NCI-H2029 (cell line): ENCODE data around the gene LHFPL2.

Experiments
- DNase-seq: peaks from one replicate; lab custom pipeline; 2025; lab: John Stamatoyannopoulos, UW

The LHFPL2 gene

DNA sequence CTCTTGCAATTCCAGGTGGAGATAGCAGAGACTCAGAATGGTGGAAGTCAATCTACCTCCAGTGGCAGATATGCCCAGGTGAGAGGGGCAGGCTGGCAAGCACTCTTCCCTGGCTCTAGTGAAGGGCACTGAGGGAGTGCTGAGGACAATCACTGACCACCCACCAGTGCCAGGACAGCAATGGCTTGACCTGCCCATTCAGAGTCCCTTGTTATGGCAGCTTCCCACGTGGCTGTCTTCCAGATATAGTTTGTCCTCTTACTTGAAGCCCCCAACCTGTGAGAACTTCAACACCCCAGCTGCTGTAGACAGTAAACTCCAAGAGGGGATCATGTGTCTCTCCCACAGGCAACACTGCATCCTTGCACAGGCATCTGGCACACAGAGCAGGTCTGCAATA lies 104.7 kb downstream of the LHFPL2 start:
- DNase-seq: no peak

DNA sequence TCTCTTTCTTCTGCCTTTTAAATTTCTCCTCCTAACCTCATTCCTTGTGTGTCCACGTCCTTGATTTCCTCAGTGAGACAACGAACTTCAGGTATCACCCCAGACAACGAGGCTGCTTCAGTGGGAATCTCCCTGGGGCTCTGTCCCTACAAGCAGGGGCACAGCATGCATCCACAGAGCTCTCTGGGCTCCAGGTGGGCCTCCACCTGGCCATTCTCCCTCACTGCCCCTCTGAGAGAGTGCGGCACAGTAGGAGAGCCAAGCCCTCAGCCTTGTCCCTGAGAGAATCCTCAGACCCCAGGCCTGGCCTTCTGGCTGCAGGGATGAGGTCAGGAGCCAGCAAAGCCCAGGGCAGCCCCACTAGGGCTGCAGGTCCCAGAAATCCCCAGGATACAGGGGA lies 105.3 kb downstream of the LHFPL2 start:
- no peak for DNase-seq

DNA sequence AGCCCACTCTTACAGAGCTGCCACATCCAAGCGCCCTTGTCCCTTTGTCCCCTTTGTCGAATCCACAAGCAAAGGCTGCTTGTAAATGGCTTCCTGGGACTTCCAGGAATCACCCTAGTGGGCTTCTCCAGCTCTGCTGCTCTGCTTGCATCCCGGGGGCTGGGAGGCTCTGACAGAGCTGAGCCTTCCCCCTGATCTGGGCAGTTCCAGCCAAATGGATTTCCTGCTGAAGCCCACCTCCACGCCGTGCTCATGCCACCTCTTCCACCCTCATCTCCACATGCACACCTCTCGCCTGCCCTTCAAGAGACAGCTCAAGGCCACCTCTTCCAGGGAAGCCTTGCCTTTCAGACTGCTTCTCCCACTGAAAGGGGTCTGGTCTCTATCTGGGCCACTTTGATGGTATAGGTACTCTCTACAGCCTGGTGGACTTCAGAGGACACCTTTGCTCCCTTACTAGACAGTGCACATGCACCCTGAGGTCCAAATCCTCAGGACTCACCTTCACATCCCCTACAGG lies 106.2 kb downstream of the LHFPL2 start:
- DNase-seq: no peak

- no peak for DNase-seq
Measured at GRCh38 chr5:78541086-78541654, 107.4 kb downstream of the LHFPL2 start.

GRCh38 chr5:78540335-78541085 lies 108.1 kb downstream of the LHFPL2 start:
- DNase-seq: no peak

- peak; percentile 41 for DNase-seq
Measured at GRCh38 chr5:78538240-78538850, 110.2 kb downstream of the LHFPL2 start.

GRCh38 chr5:78537821-78538220 lies 110.8 kb downstream of the LHFPL2 start:
- DNase-seq: peak; percentile 28

GRCh38 chr5:78537411-78537810 lies 111.2 kb downstream of the LHFPL2 start:
- DNase-seq: no peak

DNA sequence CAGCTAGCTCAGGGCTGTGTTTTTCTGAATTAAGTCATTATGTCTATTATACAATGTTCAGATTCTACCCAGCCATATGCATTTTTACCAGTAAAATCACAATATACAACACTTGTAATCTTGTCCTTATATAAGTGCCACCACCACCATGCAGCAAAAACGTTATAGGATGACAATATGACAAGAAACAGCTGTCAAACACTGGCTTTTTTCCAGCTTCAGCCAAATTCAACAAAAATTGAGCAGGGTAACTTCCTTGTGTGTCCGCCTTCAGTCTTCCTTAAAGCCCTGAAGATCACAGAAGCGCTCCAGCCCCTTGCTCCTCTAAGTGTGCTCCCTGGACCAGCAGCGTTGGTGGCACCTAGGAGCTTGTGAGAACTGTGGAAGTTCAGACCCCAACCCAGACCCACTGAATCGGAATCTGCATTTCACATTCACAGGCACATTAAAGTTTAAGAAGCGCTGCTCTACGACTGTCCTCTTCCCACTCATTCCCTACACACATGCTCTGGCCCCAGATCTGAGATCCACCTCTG lies 111.8 kb downstream of the LHFPL2 start:
- no peak for DNase-seq

GRCh38 chr5:78534905-78535200 lies 113.7 kb downstream of the LHFPL2 start:
- no peak for DNase-seq

GRCh38 chr5:78534148-78534904 lies 114.2 kb downstream of the LHFPL2 start:
- DNase-seq: no peak

- DNase-seq: no peak
Measured at GRCh38 chr5:78533356-78533755, 115.2 kb downstream of the LHFPL2 start.

DNA sequence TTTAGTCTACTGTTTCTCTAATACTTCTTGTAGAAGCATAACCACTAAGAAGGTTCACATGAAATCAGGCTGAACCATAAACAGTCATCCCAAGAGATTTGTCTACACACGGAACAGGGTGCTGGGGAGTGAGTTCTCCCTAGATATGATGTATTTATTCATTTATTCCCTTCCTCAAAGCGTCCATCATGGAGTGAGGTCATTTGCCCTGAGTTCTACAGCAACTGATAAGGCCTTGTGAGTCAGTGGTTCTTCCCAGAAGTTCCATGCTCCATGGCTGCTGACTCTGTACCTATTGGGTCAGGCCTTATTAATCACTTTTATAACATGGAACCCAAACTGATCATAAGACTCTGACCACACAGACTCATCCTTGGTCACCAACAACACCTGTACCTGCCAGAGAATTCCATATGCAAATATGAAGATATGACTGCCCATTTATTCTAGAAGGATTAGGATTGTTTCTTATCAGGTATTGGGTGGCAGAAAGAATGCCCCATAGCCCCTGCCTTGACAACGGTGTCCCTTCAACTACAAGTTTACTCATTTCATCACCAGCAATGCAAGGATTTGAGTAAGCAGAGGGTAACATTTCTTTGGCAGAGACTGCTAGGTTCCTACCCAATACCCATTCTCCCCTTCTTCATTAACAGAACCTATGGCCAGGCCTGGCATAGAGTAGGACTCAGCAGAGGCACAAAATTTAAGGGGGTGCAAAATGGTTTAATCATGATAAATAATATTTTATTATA lies 118.1 kb downstream of the LHFPL2 start:
- DNase-seq: no peak

DNA sequence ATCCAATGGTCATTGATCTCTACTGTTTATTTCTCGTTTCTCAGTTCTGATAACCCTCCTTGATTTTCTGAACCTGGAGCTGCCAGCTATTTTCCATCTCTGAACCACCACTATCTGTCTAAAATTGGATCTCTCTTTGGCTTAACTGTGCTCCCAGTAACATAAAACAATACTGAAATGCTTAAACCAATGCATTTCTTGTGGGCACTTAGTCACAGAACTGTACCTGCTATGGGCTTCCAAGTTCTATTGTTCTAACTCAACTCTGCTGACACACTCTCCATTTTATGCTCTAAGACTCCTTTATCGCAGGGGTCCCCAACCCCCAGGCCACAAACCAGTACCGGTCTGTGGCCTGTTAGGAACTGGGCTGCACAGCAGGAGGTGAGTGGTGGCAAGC lies 120.6 kb downstream of the LHFPL2 start:
- DNase-seq: no peak

- DNase-seq: no peak
Measured at GRCh38 chr5:78527054-78527859, 121.3 kb downstream of the LHFPL2 start.

DNA sequence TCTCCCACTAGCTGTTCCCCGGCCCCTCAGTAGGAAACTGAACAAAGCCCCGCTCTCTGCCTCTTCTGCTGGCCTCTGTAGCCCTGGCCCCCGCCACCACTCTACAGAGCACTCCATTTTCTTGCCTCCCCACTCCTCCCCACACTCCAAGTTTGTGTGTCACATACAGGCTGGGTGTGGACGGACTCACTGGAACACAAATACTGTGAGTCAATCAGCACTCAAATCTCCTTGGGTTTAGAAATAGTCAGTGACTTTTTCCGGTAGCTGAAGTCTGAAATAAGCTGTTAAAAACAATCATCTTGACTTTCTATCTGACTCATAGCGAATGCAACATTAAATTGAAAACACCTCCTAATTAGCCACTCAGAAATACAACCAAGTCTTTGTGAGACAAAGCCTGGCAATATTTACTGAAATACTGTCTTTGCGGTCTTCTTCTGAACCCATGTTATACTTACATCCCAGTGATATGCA lies 122.5 kb downstream of the LHFPL2 start:
- no peak for DNase-seq

DNA sequence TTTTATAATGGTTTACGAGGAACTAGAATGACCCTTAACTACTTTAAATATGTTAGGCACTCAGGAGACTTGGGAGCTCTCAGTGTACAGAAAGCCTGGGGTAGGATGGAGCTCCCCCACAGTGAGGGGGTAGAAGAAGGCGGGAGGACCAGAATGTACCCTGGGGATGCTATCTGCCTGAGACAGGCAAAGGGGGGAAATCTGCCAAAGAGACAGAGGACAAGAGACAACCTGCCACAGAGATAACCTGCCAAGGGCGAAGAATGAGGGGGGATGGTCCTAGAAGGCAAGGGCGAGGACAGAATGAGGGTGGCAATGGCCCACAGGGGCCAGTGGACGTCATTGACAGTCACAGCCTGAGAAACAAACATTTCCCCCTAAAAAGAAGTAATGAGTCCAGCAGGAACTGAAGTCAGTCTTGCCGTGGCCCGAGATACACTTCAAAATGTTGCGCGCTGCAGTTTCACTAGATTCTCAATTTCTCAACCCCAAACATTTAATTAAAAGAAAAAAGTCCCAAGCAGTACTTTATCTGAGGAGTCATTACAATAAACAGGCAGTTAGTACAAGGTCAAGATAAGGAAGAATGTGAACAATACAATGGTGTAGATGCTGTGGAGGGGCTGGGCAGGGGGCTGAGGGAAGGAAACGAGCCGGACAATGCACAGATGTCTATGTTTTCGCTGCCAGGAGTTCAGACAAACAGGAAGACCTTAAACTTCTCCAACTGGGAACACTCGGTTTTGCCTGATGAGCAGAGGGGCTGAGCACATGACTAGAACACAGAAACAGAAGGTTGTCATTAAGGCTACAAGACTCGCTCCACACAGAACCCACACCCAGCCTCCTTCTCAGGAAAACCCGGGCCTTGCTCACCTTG lies 125.0 kb downstream of the LHFPL2 start:
- DNase-seq: no peak

- no peak for DNase-seq
Measured at GRCh38 chr5:78522476-78523260, 125.9 kb downstream of the LHFPL2 start.

DNA sequence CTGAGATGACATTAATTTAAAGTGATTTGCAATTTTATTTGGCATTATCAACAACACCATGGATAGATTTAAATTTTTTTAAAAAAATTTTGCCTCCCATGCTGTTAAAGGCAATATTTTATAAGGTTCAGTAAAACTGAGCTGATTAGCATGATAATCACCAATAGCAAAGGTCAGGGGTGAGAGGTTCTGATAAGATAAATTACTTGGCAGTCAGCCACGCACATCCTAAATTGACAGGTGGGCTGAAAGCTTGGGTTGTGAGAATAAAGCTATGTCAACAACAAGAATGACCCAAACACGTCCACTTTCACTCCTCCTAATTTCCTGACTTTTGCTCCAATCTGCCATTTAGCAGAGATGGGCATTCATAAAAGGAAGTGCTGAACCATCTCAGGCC lies 127.1 kb downstream of the LHFPL2 start:
- DNase-seq: no peak
